ENCODE data around the gene RALGAPA2. TPM values are rescaled to one million over a fixed set of nuclear protein-coding genes. Genes with fewer than 3 reads are reported as not detected.

RALGAPA2 gene
- total RNA-seq, 1 experiment from 2014 or later, result 9.8 TPM

GRCh38 chr20:20755674-20756319, 43.4 kb upstream of the RALGAPA2 start:
- DNase-seq (ENCODE audit: unreplicated experiment), result no peak
- no peaks in the 10 kb centered on the region for H3K9me3 Mint-ChIP-seq (ENCODE audit: unreplicated experiment)
- BruUV-seq (replicated peaks), result no TSS peak
- no peaks in the 10 kb centered on the region for H3K4me1 Mint-ChIP-seq (ENCODE audit: insufficient read depth, unreplicated experiment)
- CTCF ChIA-PET, result interaction anchor here (1.0 to 1.1 kb wide), 2 partner anchors 15 to 26 kb away, joined by 3 to 5 read pairs; no protein-coding TSS in a partner anchor
- no peak overlapping the region for H3K27ac Mint-ChIP-seq (ENCODE audit: low read depth, unreplicated experiment)
- H3K4me3 Mint-ChIP-seq (ENCODE audit: unreplicated experiment), result no peak overlapping the region
- H3K27me3 Mint-ChIP-seq (ENCODE audit: insufficient read depth, unreplicated experiment), result no peaks in the 10 kb centered on the region
- TF ChIP-seq, protein P1, sequence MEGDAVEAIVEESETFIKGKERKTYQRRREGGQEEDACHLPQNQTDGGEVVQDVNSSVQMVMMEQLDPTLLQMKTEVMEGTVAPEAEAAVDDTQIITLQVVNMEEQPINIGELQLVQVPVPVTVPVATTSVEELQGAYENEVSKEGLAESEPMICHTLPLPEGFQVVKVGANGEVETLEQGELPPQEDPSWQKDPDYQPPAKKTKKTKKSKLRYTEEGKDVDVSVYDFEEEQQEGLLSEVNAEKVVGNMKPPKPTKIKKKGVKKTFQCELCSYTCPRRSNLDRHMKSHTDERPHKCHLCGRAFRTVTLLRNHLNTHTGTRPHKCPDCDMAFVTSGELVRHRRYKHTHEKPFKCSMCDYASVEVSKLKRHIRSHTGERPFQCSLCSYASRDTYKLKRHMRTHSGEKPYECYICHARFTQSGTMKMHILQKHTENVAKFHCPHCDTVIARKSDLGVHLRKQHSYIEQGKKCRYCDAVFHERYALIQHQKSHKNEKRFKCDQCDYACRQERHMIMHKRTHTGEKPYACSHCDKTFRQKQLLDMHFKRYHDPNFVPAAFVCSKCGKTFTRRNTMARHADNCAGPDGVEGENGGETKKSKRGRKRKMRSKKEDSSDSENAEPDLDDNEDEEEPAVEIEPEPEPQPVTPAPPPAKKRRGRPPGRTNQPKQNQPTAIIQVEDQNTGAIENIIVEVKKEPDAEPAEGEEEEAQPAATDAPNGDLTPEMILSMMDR (IDR thresholded peaks at IDR 0.05; ENCODE audit: unreplicated experiment), result no peak
- intact Hi-C loops (cut with micrococcal nuclease), result no loop called here
- H3K36me3 Mint-ChIP-seq (ENCODE audit: insufficient read depth, unreplicated experiment), result no peaks in the 10 kb centered on the region
- POLR2A ChIA-PET, result interaction anchor here (0.7 to 0.8 kb wide), 2 partner anchors 9 to 15 kb away, joined by 3 read pairs; no protein-coding TSS in a partner anchor

DNA sequence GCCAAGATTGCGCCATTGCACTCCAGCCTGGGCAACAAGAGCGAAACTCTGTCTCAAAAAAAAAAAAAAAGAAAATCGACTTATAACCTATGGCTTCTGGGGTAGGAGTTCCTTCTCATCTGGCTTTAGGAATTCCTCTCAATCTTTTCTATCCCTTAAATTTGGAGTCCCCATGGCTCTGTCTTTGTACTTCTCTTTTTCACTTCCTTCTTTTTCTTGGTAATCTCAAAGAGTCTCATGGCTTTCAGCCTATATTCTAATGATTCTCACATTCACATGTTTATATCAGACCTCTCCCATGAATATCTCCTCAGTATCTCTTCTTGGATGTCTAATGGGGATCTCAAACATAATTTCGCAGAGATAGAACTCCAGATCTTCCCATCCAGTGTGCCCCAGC, 42.8 kb upstream of the RALGAPA2 start:
- no peaks in the 10 kb centered on the region for H3K9me3 Mint-ChIP-seq (ENCODE audit: unreplicated experiment)
- no peaks in the 10 kb centered on the region for H3K27me3 Mint-ChIP-seq (ENCODE audit: insufficient read depth, unreplicated experiment)
- no peak for DNase-seq (ENCODE audit: unreplicated experiment)
- no peak overlapping the region for H3K4me3 Mint-ChIP-seq (ENCODE audit: unreplicated experiment)
- H3K36me3 Mint-ChIP-seq (ENCODE audit: insufficient read depth, unreplicated experiment), result no peaks in the 10 kb centered on the region
- ChIA-PET CTCF (no interaction called here), POLR2A (no interaction called here)
- TF ChIP-seq, protein P1 (IDR thresholded peaks at IDR 0.05; ENCODE audit: unreplicated experiment), result no peak
- H3K4me1 Mint-ChIP-seq (ENCODE audit: insufficient read depth, unreplicated experiment), result no peaks in the 10 kb centered on the region
- no peak overlapping the region for H3K27ac Mint-ChIP-seq (ENCODE audit: low read depth, unreplicated experiment)
- intact Hi-C loops (cut with micrococcal nuclease), result no loop called here
- no TSS peak for BruUV-seq (replicated peaks)

GRCh38 chr20:20754714-20755113, 42.3 kb upstream of the RALGAPA2 start:
- CTCF ChIA-PET, result no interaction called here
- no TSS peak for BruUV-seq (replicated peaks)
- Mint-ChIP-seq H3K4me1 (ENCODE audit: insufficient read depth, unreplicated experiment) (no peaks in the 10 kb centered on the region), H3K27ac (ENCODE audit: low read depth, unreplicated experiment) (no peak overlapping the region), H3K27me3 (ENCODE audit: insufficient read depth, unreplicated experiment) (no peaks in the 10 kb centered on the region), H3K4me3 (ENCODE audit: unreplicated experiment) (no peak overlapping the region), H3K36me3 (ENCODE audit: insufficient read depth, unreplicated experiment) (no peaks in the 10 kb centered on the region), H3K9me3 (ENCODE audit: unreplicated experiment) (no peaks in the 10 kb centered on the region)
- intact Hi-C loops (cut with micrococcal nuclease), result no loop called here
- POLR2A ChIA-PET, result no interaction called here
- TF ChIP-seq, protein P1 (IDR thresholded peaks at IDR 0.05; ENCODE audit: unreplicated experiment), result no peak
- no peak for DNase-seq (ENCODE audit: unreplicated experiment)

GRCh38 chr20:20752712-20753111, 40.3 kb upstream of the RALGAPA2 start:
- CTCF ChIA-PET, result interaction anchor here (0.6 to 0.9 kb wide), 2 partner anchors 23 to 582 kb away, joined by 3 read pairs; no protein-coding TSS in a partner anchor
- POLR2A ChIA-PET, result interaction anchor here (0.7 kb wide), 2 partner anchors 8 to 38 kb away, joined by 3 to 4 read pairs; no protein-coding TSS in a partner anchor
- Mint-ChIP-seq H3K27ac (ENCODE audit: low read depth, unreplicated experiment) (no peak overlapping the region), H3K4me1 (ENCODE audit: insufficient read depth, unreplicated experiment) (no peaks in the 10 kb centered on the region), H3K4me3 (ENCODE audit: unreplicated experiment) (no peak overlapping the region), H3K36me3 (ENCODE audit: insufficient read depth, unreplicated experiment) (no peaks in the 10 kb centered on the region), H3K27me3 (ENCODE audit: insufficient read depth, unreplicated experiment) (no peaks in the 10 kb centered on the region), H3K9me3 (ENCODE audit: unreplicated experiment) (no peaks in the 10 kb centered on the region)
- intact Hi-C loops (cut with micrococcal nuclease), result no loop called here
- BruUV-seq (replicated peaks), result no TSS peak
- TF ChIP-seq, protein P1 (IDR thresholded peaks at IDR 0.05; ENCODE audit: unreplicated experiment), result no peak
- no peak for DNase-seq (ENCODE audit: unreplicated experiment)

Measured in MCF 10A (cell line).